ENCODE results near the gene PNLIPRP3.

PNLIPRP3 gene

GRCh38 chr10:116451711-116452337 is 24.2 kb downstream of the PNLIPRP3 start:
- DNase-seq, result no peak

DNA sequence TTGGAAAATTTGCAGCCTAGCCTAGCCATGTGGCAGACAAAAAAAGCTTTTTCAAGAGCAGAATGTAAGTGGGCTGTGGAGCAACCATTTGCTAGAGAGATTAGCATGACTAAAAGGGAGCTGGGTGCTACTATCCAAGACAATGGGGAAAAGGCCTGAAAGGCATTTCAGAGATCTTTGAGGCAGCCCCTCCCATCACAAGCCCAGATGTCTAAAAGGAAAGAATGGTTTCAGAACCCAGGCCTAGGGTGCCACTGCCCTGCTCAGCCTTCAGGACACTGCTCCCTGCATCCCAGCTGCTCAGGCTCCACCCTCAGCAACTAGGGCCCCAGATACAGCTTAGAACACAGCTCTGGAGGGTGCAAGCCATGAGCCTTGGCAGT is 24.7 kb downstream of the PNLIPRP3 start:
- DNase-seq, result no peak

GRCh38 chr10:116457488-116457887 is 29.8 kb downstream of the PNLIPRP3 start:
- DNase-seq, result no peak

DNA sequence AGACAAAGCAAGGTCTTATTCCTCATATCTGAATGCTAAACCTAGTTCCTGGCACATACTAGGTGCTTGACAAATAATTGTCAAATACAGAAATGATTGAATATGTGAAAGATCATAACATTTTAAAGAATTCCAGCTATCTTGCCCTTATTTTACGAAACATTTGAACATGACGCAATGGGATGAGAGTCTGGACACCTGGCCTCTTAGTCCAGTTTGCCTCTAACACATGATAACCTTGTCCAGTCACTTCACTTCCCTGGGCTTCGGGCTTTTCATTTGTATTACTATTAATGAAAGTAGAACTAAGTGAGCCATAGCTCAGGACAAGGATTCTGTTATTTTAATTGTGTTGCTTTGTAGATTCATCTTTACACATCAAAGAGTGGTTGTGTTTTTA is 32.6 kb downstream of the PNLIPRP3 start:
- DNase-seq, result no peak

DNA sequence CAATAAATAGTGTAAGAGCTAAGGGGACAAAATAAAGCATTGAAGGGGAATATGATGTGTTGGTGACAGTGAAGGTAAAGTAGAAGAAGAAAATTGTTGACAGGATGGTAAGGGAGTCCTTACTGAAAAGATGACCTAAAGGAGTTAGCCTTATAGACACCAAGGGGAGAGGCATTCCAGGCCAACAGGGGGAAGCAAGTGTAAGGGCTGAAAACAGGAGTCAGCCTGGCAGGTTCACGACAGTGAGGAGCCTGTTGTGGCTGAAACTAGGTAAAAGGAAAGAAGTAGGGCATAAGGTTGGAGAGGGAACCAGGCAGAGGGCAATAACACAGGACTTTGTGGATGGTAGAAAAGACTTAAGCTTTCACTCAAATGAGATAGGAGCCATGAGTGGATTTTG is 34.0 kb downstream of the PNLIPRP3 start:
- no peak for DNase-seq

DNA sequence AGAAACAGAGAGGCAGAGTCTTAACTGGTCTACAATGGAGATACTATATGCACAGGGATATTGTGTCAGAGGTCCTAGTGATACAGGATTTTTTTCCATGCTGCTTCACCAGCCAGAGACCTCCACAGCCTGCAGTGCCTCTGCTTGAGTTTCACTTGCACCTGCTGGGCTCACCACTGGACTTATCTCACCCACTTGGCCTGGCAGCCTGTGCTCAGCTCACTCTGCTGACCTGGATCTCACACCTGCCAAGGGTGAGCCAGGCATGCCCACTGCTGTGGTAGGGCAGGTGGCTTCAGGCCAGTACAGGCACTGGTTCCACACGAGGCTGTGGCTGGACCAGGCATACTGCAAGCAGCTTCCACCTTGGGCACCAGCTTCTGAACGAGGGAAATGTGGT is 36.6 kb downstream of the PNLIPRP3 start:
- DNase-seq, result no peak

- DNase-seq, result no peak
Observed at GRCh38 chr10:116465546-116465945, 37.9 kb downstream of the PNLIPRP3 start.

DNA sequence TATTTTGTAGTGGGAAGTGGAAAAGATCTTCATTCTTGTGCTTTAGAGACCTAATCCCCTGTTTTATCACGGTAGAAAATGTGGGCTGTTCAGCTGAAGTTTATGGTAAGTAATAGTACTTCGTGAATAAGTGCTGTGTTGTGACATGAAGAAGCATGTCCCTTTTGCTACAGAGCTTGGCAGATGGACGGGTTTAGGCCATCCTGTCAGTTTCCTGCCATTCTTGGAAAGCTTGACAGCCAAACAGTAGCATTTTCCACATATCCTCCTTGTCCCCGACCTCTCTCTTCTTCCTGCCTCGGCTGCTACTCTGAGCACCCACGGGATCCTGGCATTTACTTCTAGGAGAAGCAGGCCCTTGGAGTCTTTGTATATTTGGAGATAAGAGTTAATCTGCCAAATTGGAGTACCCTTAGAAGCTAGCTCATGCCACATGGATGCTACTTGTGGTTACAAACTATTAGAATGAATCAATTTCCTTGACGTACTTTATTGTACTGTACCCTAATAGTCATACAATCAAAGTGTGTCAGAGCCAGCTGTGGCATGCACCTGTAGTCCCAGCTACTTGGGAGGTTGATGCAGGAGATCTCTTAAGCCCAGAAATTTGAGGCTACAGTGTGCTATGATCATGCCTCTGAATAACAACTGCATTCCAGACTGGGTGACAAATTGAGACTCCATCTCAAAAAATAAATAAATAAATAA is 39.2 kb downstream of the PNLIPRP3 start:
- no peak for DNase-seq

DNA sequence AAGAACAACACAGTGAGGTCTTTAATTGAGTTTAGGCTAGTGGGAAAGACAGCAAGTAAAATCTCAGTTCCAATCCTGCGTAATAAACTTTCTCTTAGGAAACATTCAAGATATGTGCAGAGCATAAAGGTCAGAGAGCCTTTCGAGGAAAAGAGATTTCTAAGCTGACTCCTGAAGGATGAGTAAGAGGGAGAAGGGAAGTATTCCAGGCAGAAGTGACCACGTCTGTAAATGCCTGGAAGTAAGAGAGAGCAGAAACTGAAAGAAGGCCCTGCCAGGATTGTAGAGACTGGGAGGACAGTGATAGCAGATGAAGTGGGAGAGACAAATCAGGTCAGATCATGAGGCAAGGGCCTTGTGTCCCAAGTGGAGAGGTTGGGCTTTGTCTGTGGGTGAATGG is 41.8 kb downstream of the PNLIPRP3 start:
- DNase-seq, result no peak

DNA sequence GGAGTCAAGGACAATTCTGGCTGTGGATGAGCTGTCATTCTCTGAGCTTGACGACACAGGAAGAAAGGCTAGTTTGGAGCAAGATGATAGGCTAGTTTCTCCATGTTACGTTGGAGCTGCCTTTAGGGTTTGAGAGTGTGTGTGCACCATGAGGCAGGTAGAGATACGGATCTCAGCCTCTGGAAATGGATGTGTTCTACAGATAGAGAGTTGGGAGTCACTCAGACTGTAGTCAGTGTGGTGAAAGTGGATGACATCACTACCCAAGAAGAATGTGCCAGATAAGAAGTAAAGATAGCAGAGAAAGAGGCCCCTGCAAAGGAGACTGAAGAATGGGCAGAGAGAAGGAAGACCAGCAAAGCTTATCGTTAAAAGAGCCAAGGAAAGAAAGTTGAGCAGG is 42.4 kb downstream of the PNLIPRP3 start:
- no peak for DNase-seq

DNA sequence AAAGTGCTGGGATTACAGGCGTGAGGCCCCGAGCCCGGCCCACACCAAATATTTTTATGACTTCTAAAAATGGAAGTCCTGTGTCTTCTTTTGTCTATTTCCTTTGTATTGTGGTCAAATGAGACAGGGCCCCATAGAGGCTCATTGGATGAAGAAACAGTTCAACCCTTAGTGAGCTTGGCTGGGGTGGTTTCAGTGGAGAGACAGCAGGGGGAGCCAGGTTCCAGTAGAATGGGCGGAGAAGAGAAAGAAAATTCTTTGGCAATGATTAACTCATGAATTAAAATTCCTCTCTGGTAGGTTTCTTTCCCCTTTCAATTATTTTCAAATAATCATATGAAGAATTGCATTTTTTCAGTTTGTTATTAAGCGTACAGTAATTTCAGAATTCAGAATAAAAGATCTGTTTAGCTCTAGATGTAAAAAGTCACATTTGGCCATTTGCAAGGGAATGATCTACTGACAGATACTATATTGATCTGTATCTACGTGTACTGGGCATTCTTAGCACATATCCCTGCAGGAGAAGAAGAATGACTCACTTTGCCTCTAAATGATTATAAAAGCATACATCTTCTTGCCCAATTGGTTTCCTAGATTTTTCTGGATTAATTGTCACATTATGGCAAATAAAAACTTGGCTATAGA is 43.2 kb downstream of the PNLIPRP3 start:
- no peak for DNase-seq

DNA sequence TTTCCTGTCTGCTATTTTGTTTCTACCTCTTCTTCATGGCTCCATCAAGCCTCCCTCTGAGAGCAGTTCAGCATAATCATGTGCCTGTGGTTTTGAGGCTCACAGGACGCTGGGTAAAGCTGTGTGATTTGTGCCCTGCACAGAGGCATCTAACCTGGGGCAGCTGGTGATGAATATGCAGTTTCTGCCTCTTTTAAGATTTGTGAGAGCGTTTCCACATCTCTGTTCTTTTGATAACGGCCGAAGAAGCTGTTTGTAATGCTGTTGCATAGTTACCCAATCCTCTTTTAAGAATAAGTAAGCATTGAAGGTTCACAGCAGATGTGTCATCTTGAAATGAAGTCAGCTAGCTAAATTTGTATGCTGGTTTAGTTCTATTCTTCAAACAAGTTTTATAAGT is 45.2 kb downstream of the PNLIPRP3 start:
- DNase-seq, result no peak

DNA sequence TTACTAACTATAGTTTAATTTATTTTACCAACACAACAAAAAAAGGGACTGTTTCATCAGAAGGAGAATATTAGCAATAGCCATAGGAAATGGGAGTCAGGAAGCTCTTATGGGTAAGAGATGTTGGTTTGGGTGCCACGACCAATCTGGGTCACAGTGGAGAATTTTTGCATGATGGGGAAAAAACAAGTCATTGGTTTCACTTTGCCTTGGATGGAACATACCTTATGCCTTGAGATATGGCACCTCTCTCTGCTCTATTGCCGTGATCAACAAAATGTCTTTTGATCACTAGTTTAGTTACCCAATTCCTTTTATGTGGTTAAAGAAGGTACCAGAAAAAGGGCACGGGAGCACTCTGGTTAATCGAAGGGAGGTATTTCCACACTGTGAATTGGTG is 48.2 kb downstream of the PNLIPRP3 start:
- DNase-seq, result no peak

- no peak for DNase-seq
Observed at GRCh38 chr10:116476461-116476860, 48.8 kb downstream of the PNLIPRP3 start.

DNA sequence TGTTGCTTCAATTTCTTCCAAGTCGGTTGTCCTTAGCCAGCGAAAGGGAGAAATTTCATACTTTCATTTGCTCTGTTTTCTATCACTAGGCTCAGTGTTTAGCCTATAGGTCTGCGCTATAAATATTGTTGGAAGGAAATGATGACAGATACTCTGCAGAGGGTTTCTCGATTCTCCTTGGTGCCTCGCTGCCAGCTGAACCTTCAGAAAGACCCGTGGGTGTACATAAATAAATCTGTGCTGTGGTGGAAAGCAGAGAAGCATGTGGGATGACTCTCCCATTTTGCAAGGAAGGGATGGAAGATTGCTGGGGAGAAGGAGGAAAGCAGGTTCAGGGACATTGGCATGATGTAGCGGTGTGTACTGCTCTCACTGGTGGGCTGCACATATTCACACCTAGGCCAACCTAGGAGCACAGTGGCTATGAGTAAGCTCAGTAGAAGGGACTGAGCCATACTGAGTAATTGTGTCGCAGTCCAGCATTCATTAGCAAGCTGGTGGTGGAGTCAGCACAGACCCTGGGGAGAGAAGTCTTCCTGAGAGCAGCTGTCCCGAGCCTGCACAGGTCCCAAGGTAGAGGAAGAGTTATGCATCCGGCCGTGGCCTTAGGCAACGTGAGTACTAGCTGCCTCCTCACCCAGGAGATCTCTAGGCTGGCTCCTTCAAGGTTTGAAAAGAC is 50.5 kb downstream of the PNLIPRP3 start:
- no peak for DNase-seq

DNA sequence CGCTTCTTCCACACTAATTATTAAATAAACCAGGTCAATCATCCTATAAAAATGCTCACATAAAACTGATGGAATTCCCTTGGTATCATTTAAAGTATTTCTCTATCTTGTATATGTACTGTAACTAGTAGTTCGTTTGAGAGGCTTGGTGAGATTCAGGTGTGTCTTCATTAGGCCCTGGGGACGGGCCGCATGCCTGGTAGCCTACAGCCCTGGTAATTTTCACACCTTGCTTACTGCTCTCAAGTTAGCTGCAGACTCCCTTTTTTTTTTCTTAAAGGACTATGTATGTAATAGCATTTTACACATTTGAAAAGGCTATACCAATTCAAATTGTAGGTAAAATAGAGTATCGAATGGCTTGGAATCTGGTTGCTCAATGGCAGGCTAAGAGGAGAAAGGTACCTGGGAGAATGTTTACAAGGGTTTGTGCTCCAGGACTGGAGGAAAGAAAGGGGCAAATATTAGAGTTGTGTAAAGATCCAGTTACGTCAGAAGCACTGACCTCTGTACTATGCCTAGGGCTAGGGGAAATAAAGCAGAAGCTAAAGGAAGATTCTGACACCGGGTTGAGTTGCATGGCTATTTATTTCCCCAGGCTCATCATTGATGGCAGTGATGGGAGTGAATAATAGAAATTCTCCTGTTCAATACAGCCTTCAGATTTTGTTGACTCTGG is 59.3 kb downstream of the PNLIPRP3 start:
- DNase-seq, result no peak

DNA sequence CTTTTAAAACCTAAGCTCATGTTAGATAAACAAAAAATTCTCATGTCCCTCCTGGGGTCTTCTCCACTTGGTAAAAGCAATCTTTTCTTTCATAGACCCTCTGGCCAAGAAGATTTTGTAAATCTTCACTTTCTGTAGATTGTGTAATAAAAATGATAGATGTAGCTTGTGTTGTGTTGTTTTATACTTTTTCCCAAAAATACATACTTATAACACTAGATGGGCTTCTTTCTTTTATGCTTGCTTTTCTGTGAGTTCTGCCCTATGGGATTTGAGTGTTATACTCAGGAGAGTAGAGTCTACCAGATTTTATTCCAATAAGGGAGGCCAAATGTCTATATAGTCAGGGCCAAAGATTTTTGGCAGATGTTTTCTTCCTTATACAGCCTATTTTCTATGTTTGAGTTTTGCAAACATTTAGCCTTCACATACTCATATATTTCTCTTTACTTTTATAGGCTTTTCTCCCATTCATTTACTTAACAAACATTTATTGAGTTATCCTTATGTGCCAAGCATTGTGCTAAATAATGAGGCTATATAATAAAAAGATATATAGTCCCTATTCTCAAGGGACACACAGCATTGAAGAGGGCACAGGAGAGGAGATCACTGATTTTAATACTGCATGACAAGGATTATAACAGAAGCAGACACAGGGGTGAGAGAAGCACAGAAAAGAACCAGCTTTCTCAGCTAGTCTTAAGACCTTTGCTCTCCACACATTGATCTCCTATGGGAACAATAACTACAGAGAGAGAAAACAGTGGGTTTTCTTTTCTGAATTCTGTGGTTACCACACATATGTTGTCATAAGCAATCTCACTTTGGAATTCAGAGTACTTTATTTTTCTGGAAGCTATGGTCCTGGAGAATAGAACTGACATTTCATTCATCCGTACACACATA is 60.1 kb downstream of the PNLIPRP3 start:
- no peak for DNase-seq

- no peak for DNase-seq
Observed at GRCh38 chr10:116489460-116489859, 61.8 kb downstream of the PNLIPRP3 start.

- DNase-seq, result no peak
Observed at GRCh38 chr10:116490028-116490662, 62.5 kb downstream of the PNLIPRP3 start.

DNA sequence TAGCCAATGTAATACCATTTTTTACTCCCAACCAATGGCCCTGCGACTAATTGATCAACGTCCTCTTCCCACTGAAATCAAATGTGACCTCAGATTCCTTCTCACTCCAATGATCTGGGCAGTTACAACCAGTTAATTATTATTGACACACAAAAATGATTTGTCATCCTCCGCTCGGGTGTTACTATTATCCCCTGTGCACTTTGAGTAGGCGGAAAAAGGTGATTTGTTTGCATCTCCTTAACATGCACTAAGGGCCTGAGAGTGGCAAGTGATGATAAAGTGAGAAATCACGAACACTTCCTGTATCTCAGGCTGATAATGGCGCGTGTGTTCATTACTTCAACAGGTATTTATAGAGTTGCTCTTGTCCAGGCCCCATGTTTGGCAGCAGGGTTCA is 77.1 kb downstream of the PNLIPRP3 start:
- no peak for DNase-seq

DNA sequence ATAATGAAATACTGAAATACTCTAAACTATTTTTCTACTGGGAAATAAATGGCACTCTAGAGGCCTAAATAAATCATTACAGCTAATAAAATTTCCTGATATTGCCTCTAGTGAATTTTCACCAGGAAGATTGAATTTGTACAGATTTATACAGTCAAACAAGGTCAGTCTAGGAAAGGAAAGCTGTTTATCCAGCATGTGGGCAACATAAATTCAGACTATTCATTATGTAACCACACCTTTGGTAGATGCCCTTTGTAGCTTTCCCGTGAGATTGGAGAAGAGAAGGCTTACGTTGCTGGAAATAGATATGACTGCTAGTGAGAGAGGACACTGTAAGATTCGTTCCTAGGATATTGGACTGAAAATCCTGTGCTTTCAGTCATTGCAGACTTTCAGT is 82.9 kb downstream of the PNLIPRP3 start:
- no peak for DNase-seq

DNA sequence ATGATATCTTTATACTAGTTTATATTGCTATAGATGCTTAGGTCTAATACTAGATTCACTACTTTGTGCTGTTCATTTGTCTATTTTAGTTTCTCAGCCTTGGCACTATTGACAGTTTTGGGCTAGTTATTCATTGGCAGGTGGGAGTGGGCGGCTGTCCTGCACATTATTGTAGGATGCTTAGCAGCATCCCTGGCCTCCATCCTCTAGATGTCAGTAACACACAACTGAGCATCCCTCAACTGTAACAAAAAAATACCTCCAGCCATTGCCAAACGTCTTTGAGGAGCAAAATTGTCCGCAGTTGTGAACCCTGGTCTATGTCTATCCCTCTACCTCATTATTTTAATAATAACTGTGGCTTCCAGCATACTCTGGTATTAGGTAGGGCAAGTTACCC is 83.7 kb downstream of the PNLIPRP3 start:
- no peak for DNase-seq

All from NCI-H446 treated with DMSO at 0.1 percent for 48 hours (cell line).